H1 (cell line): ENCODE results near the gene RAB40B. TPM values are rescaled to one million over a fixed set of nuclear protein-coding genes. Genes with fewer than 3 reads are reported as not detected.

ENCODE experiments used
- CTCF ChIA-PET: fragments of 300-600 bp; sonication (Branson Sonifier 250); formaldehyde crosslinking; loops from one replicate; lab custom pipeline; 2021; ENCODE audit not compliant: partially characterized antibody; lab: Charles Lee
- POLR2A ChIA-PET: fragments of 300-600 bp; sonication (Branson Sonifier 250); formaldehyde crosslinking; loops from one replicate; lab custom pipeline; 2021; ENCODE audit warnings: inconsistent platforms; ENCODE audit not compliant: partially characterized antibody; lab: Charles Lee
- DNase-seq, 2 experiments: peaks; one replicate each; pipeline versions ENCODE4 v3.0.0 to v3.0.0-alpha.2; 2010 to 2022; ENCODE audit warnings: low spot score in 2 of 2, low read depth in 1 of 2, mixed read lengths in 1 of 2
- FAIRE-seq: peaks from 2 replicates; lab custom pipeline; 2011; peaks lifted over from hg19 to GRCh38; lab: Jason Lieb, UNC
- H2AFZ ChIP-seq: 2 replicates; pipeline ENCODE4 v1.8.1; 2012; ENCODE audit warnings: low read length, inconsistent platforms
- H2AK5ac ChIP-seq: 2 replicates; pipeline ENCODE4 v1.6.1; 2013; ENCODE audit warnings: low read depth, low read length
- H2BK120ac ChIP-seq: replicated peaks from 2 replicates; pipeline ENCODE3; 2013; ENCODE audit warnings: low read depth, low read length, inconsistent platforms
- H2BK12ac ChIP-seq: 2 replicates; pipeline ENCODE4 v1.6.1; 2013; ENCODE audit warnings: low read depth, low read length
- H2BK15ac ChIP-seq: 2 replicates; pipeline ENCODE4 v1.6.1; 2013; ENCODE audit warnings: low read length
- H2BK20ac ChIP-seq: 2 replicates; pipeline ENCODE4 v1.6.1; 2013; ENCODE audit warnings: low read length
- H2BK5ac ChIP-seq: 2 replicates; pipeline ENCODE4 v1.6.1; 2013; ENCODE audit warnings: low read depth, low read length
- H3K14ac ChIP-seq: 2 replicates; pipeline ENCODE4 v1.6.1; 2013; ENCODE audit warnings: inconsistent platforms; ENCODE audit not compliant: insufficient read length
- H3K18ac ChIP-seq: 2 replicates; pipeline ENCODE4 v1.6.1; 2013; ENCODE audit warnings: low read length; ENCODE audit errors: extremely low read depth
- H3K23ac ChIP-seq: 2 replicates; pipeline ENCODE4 v1.6.1; 2013; ENCODE audit warnings: inconsistent platforms; ENCODE audit not compliant: insufficient read length
- H3K23me2 ChIP-seq: 2 replicates; pipeline ENCODE4 v1.6.1; 2013; ENCODE audit warnings: low read depth, low read length
- H3K27ac ChIP-seq: 2 replicates; pipeline ENCODE4 v1.6.1; 2011; ENCODE audit warnings: low read depth, low read length, inconsistent platforms
- H3K27me3 ChIP-seq, 4 experiments: replicated peaks in 1 of 4; 1 replicate in 1 of 4; 2 replicates in 3 of 4; pipeline versions ENCODE4 v1.6.1 to v1.8.1; 2011 to 2013; ENCODE audit warnings: low read length in 3 of 4, mild to moderate bottlenecking in 3 of 4, inconsistent platforms in 2 of 4, mixed read lengths in 2 of 4, moderate library complexity in 1 of 4; ENCODE audit not compliant: control insufficient read depth in 3 of 4, insufficient read depth in 3 of 4; ENCODE audit errors: extremely low read depth in 1 of 4
- H3K36me3 ChIP-seq, 4 experiments: 2 replicates each; pipeline versions ENCODE4 v1.6.1 to v1.8.1; 2011 to 2013; ENCODE audit warnings: mild to moderate bottlenecking in 4 of 4, low read length in 3 of 4, moderate library complexity in 2 of 4, control low read depth in 1 of 4, inconsistent platforms in 1 of 4; ENCODE audit not compliant: insufficient read depth in 4 of 4, control insufficient read depth in 2 of 4
- H3K4ac ChIP-seq: replicated peaks from 2 replicates; pipeline ENCODE3; 2013; ENCODE audit warnings: low read length, low read depth, mixed read lengths, inconsistent platforms; ENCODE audit not compliant: insufficient read length
- H3K4me1 ChIP-seq, 4 experiments: replicated peaks in 1 of 4; 1 replicate in 1 of 4; 2 replicates in 3 of 4; pipeline versions ENCODE4 v1.6.1 to v1.8.1; 2011 to 2013; ENCODE audit warnings: low read length in 3 of 4, inconsistent platforms in 2 of 4, mixed read lengths in 1 of 4; ENCODE audit not compliant: insufficient read depth in 4 of 4, control insufficient read depth in 3 of 4
- H3K4me2 ChIP-seq, 2 experiments: 2 replicates each; pipeline versions ENCODE4 v1.6.1 to v1.8.1; 2011 to 2013; ENCODE audit warnings: low read depth in 2 of 2, low read length in 2 of 2, control low read depth in 1 of 2, inconsistent platforms in 1 of 2, mild to moderate bottlenecking in 1 of 2; ENCODE audit not compliant: insufficient read depth in 1 of 2
- H3K4me3 ChIP-seq, 4 experiments: fragments of 200-600, 300-600 bp in 1 of 4; sonication (generic), shearing (Covaris generic), sonication (Bioruptor Twin) in 1 of 4; 2 replicates each; pipeline versions ENCODE4 v1.5.1 to v1.8.1; 2011 to 2016; ENCODE audit warnings: low read length in 4 of 4, low read depth in 3 of 4, control low read depth in 2 of 4, inconsistent platforms in 2 of 4, mild to moderate bottlenecking in 2 of 4, mixed read lengths in 1 of 4, moderate library complexity in 1 of 4; ENCODE audit not compliant: insufficient read depth in 2 of 4; ENCODE audit errors: extremely low read depth in 1 of 4
- H3K56ac ChIP-seq: replicated peaks from 2 replicates; pipeline ENCODE3; 2013; ENCODE audit warnings: low read depth, mild to moderate bottlenecking, mixed read lengths, low read length, inconsistent platforms; ENCODE audit not compliant: insufficient read length
- H3K79me1 ChIP-seq: 2 replicates; pipeline ENCODE4 v1.6.1; 2013; ENCODE audit warnings: low read depth, low read length, control low read depth
- H3K79me2 ChIP-seq, 2 experiments: 2 replicates each; pipeline versions ENCODE4 v1.6.1 to v1.8.1; 2012 to 2013; ENCODE audit warnings: low read length in 2 of 2, mild to moderate bottlenecking in 2 of 2, inconsistent platforms in 1 of 2; ENCODE audit not compliant: insufficient read depth in 2 of 2, control insufficient read depth in 1 of 2
- H3K9ac ChIP-seq, 4 experiments: replicated peaks in 1 of 4; 1 replicate in 1 of 4; 2 replicates in 3 of 4; pipeline versions ENCODE4 v1.6.1 to v1.8.1; 2011 to 2013; ENCODE audit warnings: low read depth in 3 of 4, low read length in 3 of 4, control low read depth in 2 of 4, mild to moderate bottlenecking in 2 of 4, moderate library complexity in 2 of 4, inconsistent platforms in 1 of 4; ENCODE audit errors: extremely low read depth in 1 of 4
- H3K9me3 ChIP-seq, 2 experiments: 2 replicates each; pipeline versions ENCODE4 v1.6.1 to v1.8.1; 2012 to 2013; ENCODE audit warnings: mild to moderate bottlenecking in 2 of 2, moderate library complexity in 2 of 2, control low read depth in 1 of 2, inconsistent platforms in 1 of 2, low read depth in 1 of 2, low read length in 1 of 2, mixed read lengths in 1 of 2; ENCODE audit not compliant: insufficient read depth in 2 of 2
- H4K20me1 ChIP-seq, 2 experiments: replicated peaks in 1 of 2; 2 replicates each; pipeline versions ENCODE3 to v1.8.1; 2011 to 2013; ENCODE audit warnings: inconsistent platforms in 2 of 2, low read length in 2 of 2, mild to moderate bottlenecking in 1 of 2; ENCODE audit not compliant: insufficient read depth in 2 of 2, control insufficient read depth in 1 of 2
- H4K5ac ChIP-seq: 2 replicates; pipeline ENCODE4 v1.6.1; 2013; ENCODE audit warnings: low read length, low read depth, mixed read lengths, inconsistent platforms; ENCODE audit not compliant: insufficient read length
- H4K8ac ChIP-seq: 2 replicates; pipeline ENCODE4 v1.8.0; 2013; ENCODE audit warnings: mild to moderate bottlenecking, moderate library complexity, low read length, inconsistent platforms; ENCODE audit not compliant: insufficient read depth; ENCODE audit errors: extremely low read depth
- H4K91ac ChIP-seq: replicated peaks from 2 replicates; pipeline ENCODE3; 2013; ENCODE audit warnings: low read length, mixed read lengths, inconsistent platforms; ENCODE audit not compliant: insufficient read length
- ATF3 ChIP-seq: IDR thresholded peaks from 2 replicates; pipeline ENCODE4 v1.6.1; 2011; ENCODE audit warnings: low read depth, mild to moderate bottlenecking, low read length; ENCODE audit not compliant: insufficient read depth
- BACH1 ChIP-seq: IDR thresholded peaks from 2 replicates; pipeline ENCODE4 v1.6.1; 2012; ENCODE audit warnings: low read length, improper control_type of control experiment
- BRCA1 ChIP-seq: IDR thresholded peaks from 2 replicates; pipeline ENCODE4 v1.6.1; 2012; ENCODE audit warnings: low read depth, low read length, improper control_type of control experiment
- E2F6 ChIP-seq: IDR thresholded peaks from 2 replicates; pipeline ENCODE4 v1.6.1; 2012; ENCODE audit warnings: inconsistent platforms
- JUN ChIP-seq: IDR thresholded peaks from 2 replicates; pipeline ENCODE4 v1.6.1; 2011; ENCODE audit warnings: low read depth, mild to moderate bottlenecking, improper control_type of control experiment, low read length
- KDM4A ChIP-seq: IDR thresholded peaks from one replicate; pipeline ENCODE4 v1.7.1; 2012; ENCODE audit warnings: low read depth, mild to moderate bottlenecking, moderate library complexity, low read length, inconsistent platforms; ENCODE audit not compliant: severe bottlenecking
- SRF ChIP-seq: IDR thresholded peaks from 2 replicates; pipeline ENCODE4 v1.6.1; 2011; ENCODE audit warnings: mild to moderate bottlenecking, low read depth, low read length, moderate library complexity
- TCF12 ChIP-seq: IDR thresholded peaks from 2 replicates; pipeline ENCODE4 v1.6.1; 2011; ENCODE audit warnings: low read depth, mild to moderate bottlenecking, low read length
- TEAD4 ChIP-seq: IDR thresholded peaks from 2 replicates; pipeline ENCODE4 v1.6.1; 2012; ENCODE audit warnings: low read depth, low read length, inconsistent platforms, mixed read lengths
- USF2 ChIP-seq: IDR thresholded peaks from 2 replicates; pipeline ENCODE4 v1.6.1; 2011; ENCODE audit warnings: low read length, improper control_type of control experiment
- WGBS, 2 experiments: shearing (Covaris generic) in 1 of 2; methylation state at CpG; one replicate each; pipeline versions ENCODE4 v1.1.6 to v1.1.7; 2013 to 2015; ENCODE audit warnings: low lambda C conversion rate in 2 of 2, mixed read lengths in 2 of 2, inconsistent platforms in 1 of 2, low coverage in 1 of 2, missing lambda C conversion rate in 1 of 2; ENCODE audit not compliant: insufficient replicate concordance in 2 of 2, insufficient coverage in 1 of 2, insufficient read length in 1 of 2; ENCODE audit errors: extremely low coverage in 1 of 2, missing lambda C conversion rate in 1 of 2; 5-methylcytosine and 5-hydroxymethylcytosine counted together
- polyA plus RNA-seq, 7 experiments: library from polyadenylated mRNA; depleted of rRNA in 3 of 7; stranded (reverse) in 5 of 7; unstranded in 2 of 7; fragments of >200 nt in 5 of 7; fragments of 200-250 nt in 2 of 7; gene quantifications; 1 replicate in 5 of 7; 2 replicates in 1 of 7; 4 replicates in 1 of 7; pipeline versions ENCODE4 v1.2.1 to v1.2.3, GENCODE V29; 2011 to 2013; ENCODE audit warnings: missing spikeins in 2 of 7, mixed read lengths in 2 of 7
- total RNA-seq: library from RNA; stranded (reverse); fragmentation: NEBNext Ultra II Directional; extraction: Animal tissue kit (Norgen Biotek cat#: 25700); gene quantifications from 2 replicates; pipeline ENCODE4 v1.2.1, GENCODE V29; 2021

Gene RAB40B
- total and polyA plus RNA-seq, 2 of the 8 experiments (the other 6 are each of a cell fraction or from before 2014, with no cell fraction given) = 3.1 to 4.6 TPM

- DNase-seq (no peak), FAIRE-seq (no peak)
- no peak overlapping the region for H4K5ac ChIP-seq
- no peak overlapping the region for H3K56ac ChIP-seq
- no peak overlapping the region for H2BK120ac ChIP-seq
- H3K27ac ChIP-seq = no peak overlapping the region
- H3K79me1 ChIP-seq = no peaks in the 10 kb centered on the region; the same call in 1 of the 2 replicates
- no peak overlapping the region for H2BK5ac ChIP-seq
- peaks cover 5 to 7% of the 10 kb centered on the region in 2 experiments for H4K20me1 ChIP-seq
- H2AFZ ChIP-seq = no peak overlapping the region
- no peak overlapping the region for H2BK12ac ChIP-seq
- no peaks in the 10 kb centered on the region for H3K9me3 ChIP-seq
- ChIA-PET POLR2A (interaction anchor here (0.5 kb wide), 1 partner anchor 39 kb away, joined by 3 read pairs; no protein-coding TSS in a partner anchor), CTCF (interaction anchor here (0.7 to 0.8 kb wide), 2 partner anchors 12 to 82 kb away, joined by 3 to 4 read pairs; no protein-coding TSS in a partner anchor)
- peaks cover 12 to 21% of the 10 kb centered on the region in 2 experiments for H3K79me2 ChIP-seq
- no peak overlapping the region for H3K9ac ChIP-seq
- no peak overlapping the region for H3K23ac ChIP-seq
- H2BK15ac ChIP-seq = 0 out of 2 replicates have a peak overlapping the region, but pooled peaks have one; percentile 12
- no peak overlapping the region for H4K8ac ChIP-seq
- H3K23me2 ChIP-seq = peaks cover 6% of the 10 kb centered on the region; the same call in 1 of the 2 replicates
- H3K4me1 ChIP-seq = peaks cover 0 to 8% (median 3%) of the 10 kb centered on the region in 4 experiments; a peak in 5 of 7 replicates
- no peak overlapping the region for H2BK20ac ChIP-seq
- no peak overlapping the region for H2AK5ac ChIP-seq
- no peaks in the 10 kb centered on the region for H3K36me3 ChIP-seq
- H3K4me3 ChIP-seq = no peak overlapping the region
- H3K4me2 ChIP-seq = no peak overlapping the region
- H3K14ac ChIP-seq = no peak overlapping the region
- H3K27me3 ChIP-seq = no peaks in the 10 kb centered on the region; a peak in 1 of 7 replicates
- no peak overlapping the region for H3K18ac ChIP-seq
- WGBS, 2 experiments = 86% methylated on average over 10 of the region's 10 CpGs; no CpG with 5 or more reads in 1 of the 2 experiments
- no peak overlapping the region for H4K91ac ChIP-seq
- no peak overlapping the region for H3K4ac ChIP-seq
- no peak for TF ChIP-seq E2F6
- TF ChIP-seq BRCA1 = no peak
- TF ChIP-seq TEAD4 = no peak
- no peak for TF ChIP-seq ATF3
- no peak for TF ChIP-seq TCF12
- no peak for TF ChIP-seq JUN
- TF ChIP-seq KDM4A = no peak
- TF ChIP-seq USF2 = no peak
- TF ChIP-seq SRF = no peak
- no peak for TF ChIP-seq BACH1
These were observed 47.8 kb downstream of the RAB40B start for GRCh38 chr17:82650723-82651122.
